ENCODE measurements around the gene IL6ST.

Gene IL6ST

GRCh38 chr5:55917402-55918086, 77.2 kb downstream of the IL6ST start:
- no peak for DNase-seq

DNA sequence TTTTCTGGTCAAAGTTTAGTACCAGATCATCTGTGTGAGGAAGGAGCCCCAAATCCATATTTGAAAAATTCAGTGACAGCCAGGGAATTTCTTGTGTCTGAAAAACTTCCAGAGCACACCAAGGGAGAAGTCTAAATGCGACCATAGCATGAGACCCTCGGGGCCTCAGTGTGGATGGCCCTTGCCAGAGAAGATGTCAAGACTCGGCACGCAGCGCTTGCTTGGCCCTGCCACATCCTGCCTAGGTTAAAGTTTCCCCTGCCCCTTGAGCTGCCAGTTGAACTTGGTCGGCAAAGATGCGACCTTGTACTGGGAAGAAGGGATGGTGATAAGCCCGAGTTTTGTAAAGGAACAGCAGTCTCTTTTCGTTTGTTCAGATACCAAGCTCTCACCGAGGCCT, 77.8 kb downstream of the IL6ST start:
- DNase-seq, result no peak

DNA sequence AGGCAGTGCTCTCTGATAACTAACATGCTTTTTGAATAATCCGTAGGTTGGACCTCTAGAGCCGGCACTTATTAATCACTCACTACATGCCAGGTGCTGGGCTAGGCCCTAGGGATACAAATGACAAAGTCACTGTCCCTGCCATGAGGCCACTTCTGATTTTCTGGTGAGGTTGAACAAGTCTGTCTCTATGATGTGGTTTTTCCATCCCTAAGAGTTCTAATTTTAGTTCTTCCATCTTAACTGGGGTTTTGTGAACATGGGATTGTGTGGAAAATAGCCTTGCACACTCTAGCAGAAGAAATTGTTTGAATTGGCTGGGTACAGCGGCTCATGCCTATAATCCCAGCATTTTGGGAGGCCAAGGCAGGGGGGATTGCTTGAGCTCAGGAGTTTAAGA, 79.0 kb downstream of the IL6ST start:
- DNase-seq, result no peak

DNA sequence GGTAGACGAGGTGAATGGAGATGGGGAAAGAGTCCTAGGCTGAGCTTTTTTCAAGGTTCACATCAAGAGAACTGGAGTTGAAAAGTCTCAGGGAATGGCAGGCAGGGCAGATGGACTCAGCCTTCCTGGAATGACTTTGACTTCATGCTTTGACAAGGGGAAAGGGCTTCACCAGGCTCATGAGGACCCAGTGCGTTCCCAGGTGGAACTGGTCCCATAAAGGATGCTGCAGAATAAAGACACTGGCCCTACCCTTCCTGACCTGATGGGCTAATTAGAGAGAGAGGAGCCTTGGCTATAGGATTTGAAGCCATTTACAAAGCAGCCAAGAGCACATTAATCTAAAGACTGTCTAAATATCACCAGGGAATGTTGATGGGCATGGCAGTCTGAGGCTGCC, 79.8 kb downstream of the IL6ST start:
- no peak for DNase-seq

- no peak for DNase-seq
These were observed 81.0 kb downstream of the IL6ST start for GRCh38 chr5:55913466-55914413.

DNA sequence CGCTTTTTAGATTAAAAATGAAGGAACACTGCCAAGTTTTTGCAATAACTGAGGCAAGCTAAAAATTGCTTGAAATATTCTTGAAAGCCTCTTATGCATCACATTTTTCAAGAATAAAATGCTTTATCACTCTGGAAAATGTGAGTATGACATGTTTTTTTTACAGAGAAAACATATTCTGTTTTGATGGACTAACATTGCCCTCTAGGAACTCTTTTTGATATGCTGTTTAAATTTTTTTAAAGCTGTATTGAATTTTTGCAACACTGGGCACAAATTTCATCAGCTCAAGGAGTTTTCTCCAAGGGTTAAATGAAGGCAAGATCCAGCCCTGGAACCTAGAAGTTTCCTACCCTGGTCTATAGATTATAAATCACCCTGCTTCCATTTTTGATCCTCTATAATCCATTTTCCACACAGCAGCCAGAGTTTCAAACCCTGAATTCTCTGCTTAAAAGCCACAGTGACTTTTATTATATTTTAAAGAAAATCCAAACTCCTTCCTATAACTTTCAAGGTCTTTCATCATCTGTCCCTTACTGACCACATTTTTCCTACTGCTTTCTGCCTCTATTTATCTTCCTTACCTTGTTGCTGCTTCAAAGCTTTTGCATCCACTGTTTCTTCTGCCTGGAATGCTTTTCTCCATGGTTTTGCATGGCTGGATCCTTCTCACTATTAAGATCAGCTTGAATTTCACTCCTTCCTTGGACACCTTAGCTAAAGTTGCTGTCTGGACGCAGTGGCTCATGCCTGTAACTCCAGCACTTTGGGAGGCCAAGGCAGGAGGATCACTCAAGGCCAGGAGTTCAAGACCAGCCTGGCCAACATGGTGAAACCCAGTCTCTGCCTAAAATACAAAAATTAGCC, 82.7 kb downstream of the IL6ST start:
- DNase-seq, result no peak

DNA sequence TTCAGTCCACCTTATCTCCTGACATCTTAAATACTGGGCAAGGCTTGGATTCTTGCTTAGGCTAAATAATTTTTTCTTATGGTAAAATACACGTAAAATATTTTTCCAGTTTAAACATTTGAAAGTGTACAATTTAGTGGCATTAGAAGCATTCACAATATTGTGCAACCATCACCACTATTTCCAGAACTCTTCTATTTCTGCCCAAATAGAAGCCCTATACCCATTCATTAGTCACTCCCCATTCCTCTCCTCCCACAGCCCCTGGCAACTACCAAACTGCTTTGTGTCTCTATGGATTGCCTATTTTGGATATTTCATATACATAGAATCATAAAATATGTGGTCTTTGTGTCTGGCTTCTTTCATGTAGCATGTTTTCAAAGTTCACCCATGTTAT, 86.0 kb downstream of the IL6ST start:
- no peak for DNase-seq

GRCh38 chr5:55907927-55908326, 86.8 kb downstream of the IL6ST start:
- no peak for DNase-seq

GRCh38 chr5:55905251-55905650, 89.5 kb downstream of the IL6ST start:
- DNase-seq, result no peak

DNA sequence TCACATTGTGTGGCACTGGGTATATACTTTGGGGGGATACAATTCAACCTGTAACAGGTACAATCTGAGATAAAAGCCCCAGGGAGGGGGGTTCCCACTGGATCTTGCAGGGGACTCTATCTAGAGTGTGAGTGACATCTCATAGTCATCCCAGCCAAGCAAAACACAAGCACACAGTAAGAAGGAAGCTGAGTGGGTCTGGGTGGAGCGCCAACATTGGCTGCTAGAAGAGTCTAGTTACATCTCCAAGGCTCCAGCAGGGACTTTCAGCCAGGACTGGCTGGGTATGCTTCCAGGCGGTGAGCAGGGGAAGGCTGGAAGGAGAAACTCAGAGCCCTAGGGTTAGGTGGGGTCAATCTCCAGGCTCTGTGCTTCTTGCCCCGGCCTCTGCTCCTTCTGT, 90.6 kb downstream of the IL6ST start:
- DNase-seq, result no peak

GRCh38 chr5:55903121-55903701, 91.6 kb downstream of the IL6ST start:
- DNase-seq, result peak; percentile 55

DNA sequence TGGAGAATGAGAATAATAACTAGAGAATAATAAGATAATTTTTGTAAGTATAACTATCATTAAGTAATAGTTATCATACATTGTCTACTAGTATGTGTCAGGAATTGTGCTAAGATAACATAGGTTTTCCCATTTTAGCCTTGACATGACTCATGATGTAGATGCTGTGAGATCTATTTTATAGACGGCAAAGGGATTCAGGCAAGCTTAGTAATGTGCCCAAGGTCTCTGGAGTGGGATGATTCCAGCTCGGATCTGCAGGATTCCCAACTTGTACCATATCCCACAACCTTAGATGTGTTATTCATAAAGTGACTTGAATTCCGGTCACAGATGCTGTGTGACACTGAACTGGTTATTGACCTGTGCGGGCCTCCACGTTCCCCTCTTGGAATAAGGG, 92.1 kb downstream of the IL6ST start:
- DNase-seq, result no peak

GRCh38 chr5:55900776-55901175, 94.0 kb downstream of the IL6ST start:
- no peak for DNase-seq

GRCh38 chr5:55900068-55900467, 94.7 kb downstream of the IL6ST start:
- DNase-seq, result no peak

DNA sequence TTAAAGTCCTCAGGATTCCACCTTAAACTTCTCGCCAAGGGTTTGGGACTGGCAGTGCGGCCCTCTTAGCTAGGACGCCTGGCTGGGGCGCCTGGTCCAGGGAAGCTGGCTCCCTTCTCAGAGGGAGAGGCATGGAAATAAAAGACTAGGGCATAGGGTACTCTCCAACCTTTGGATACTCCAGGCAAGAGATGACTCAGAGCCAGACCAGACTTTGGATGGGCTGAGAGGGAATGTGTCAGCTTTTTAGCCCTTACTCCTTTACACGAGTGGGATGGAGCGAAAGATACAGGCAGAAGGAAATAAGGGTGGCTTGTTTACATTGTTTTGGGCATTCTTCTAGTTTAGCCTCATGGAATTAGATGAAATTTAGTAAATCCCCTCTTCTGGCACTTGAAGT, 95.4 kb downstream of the IL6ST start:
- DNase-seq, result no peak

- no peak for DNase-seq
These were observed 96.9 kb downstream of the IL6ST start for GRCh38 chr5:55897905-55898304.

GRCh38 chr5:55897206-55897894, 97.4 kb downstream of the IL6ST start:
- DNase-seq, result no peak

DNA sequence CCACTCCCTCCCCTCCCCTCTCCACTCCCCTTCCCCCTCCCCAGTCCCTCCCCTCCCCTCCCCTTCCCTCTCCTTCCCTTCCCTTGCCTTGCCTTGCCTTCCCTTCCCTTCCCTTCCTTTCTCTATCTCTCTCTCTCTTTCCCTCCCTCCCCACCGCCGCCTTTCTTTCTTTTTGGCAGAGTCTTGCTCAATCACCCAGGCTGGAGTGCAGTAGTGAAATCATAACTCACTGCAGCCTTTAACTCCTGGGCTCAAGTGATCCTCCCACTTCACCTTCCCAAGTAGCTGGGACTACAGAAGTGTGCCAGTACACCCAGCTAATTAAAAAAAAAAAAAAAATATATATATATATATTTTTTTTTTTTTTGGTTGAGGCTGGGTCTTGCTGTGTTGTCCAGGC, 98.1 kb downstream of the IL6ST start:
- no peak for DNase-seq

- no peak for DNase-seq
These were observed 98.5 kb downstream of the IL6ST start for GRCh38 chr5:55896238-55896637.

- no peak for DNase-seq
These were observed 99.4 kb downstream of the IL6ST start for GRCh38 chr5:55895346-55895745.

- DNase-seq, result no peak
These were observed 100.6 kb downstream of the IL6ST start for GRCh38 chr5:55894135-55894534.

DNA sequence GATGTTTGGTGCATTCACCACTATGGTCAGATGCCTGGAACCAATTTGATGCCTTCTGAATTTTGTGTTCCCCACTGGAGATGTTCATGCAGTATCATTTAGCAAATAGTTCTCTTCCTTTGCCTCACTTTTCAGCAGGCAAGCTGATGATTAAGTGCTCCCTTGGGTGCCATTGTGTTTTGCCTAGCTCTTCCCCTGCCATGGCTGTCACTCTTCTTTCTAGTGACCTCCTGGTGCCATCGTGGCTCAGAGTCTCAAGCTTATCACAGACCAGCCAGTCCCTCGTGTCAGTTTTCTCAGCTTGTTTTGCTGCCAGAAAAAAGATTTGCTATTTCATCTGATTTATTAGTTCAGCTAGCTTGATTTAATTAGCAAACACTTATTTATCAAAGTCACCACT, 102.3 kb downstream of the IL6ST start:
- DNase-seq, result no peak
